Colonic mucosa (tissue), 4 donors: ENCODE data around the gene EHD2. TPM values are rescaled to one million over a fixed set of nuclear protein-coding genes. Genes with fewer than 3 reads are reported as not detected.
"Not testable (repeated sequence)": the region's sequence is repeated elsewhere in the genome, so short reads cannot be mapped to it uniquely, and the experiment has no call there.

Source experiments
- DNase-seq: peaks from one replicate; pipeline ENCODE4 v3.0.0-alpha.2; 2020
- H3K27ac ChIP-seq: fragments of 200-600 bp; one replicate; pipeline ENCODE4 v1.8.0; 2021
- H3K27me3 ChIP-seq: fragments of 200-600 bp; one replicate; pipeline ENCODE4 v1.8.0; 2021
- H3K36me3 ChIP-seq: fragments of 200-600 bp; one replicate; pipeline ENCODE4 v1.8.0; 2021
- H3K4me1 ChIP-seq: fragments of 200-600 bp; one replicate; pipeline ENCODE4 v1.8.0; 2021; ENCODE audit warnings: mild to moderate bottlenecking
- H3K4me3 ChIP-seq: fragments of 200-600 bp; one replicate; pipeline ENCODE4 v1.8.0; 2021
- H3K9ac ChIP-seq, 2 donors: one replicate each; pipeline ENCODE4 v1.7.0; 2013; ENCODE audit warnings: control low read depth in 2 of 2, low read depth in 2 of 2, low read length in 2 of 2
- H3K9me3 ChIP-seq: fragments of 200-600 bp; one replicate; pipeline ENCODE4 v1.8.0; 2021
- intact Hi-C: fragments of 100-400 bp; cut with DNase I; formaldehyde crosslinking; loops from one replicate; pipeline ENCODE4 v1.14.1; 2022
- total RNA-seq, 2 donors: library from RNA; stranded (reverse); fragmentation: NEBNext Ultra II Directional in 1 of 2; extraction: Animal tissue kit (Norgen Biotek cat#: 25700) in 1 of 2; gene quantifications; one replicate each; pipeline ENCODE4 v1.2.1, GENCODE V29; 2021
- TF ChIP-seq, protein P1 (sequence below): fragments of 200-600 bp; IDR thresholded peaks from one replicate; pipeline ENCODE4 v1.8.0; 2022; ENCODE audit warnings: antibody characterized with exemption, mild to moderate bottlenecking
- donor health status: healthy.
- donor health status: DM: no; HTN: no; CAD: no.
- donor health status: DM: no; HTN: no; CAD: no.

EHD2 gene
- total RNA-seq, 2 donors from 2014 or later: 10.9 to 33.7 TPM

DNA sequence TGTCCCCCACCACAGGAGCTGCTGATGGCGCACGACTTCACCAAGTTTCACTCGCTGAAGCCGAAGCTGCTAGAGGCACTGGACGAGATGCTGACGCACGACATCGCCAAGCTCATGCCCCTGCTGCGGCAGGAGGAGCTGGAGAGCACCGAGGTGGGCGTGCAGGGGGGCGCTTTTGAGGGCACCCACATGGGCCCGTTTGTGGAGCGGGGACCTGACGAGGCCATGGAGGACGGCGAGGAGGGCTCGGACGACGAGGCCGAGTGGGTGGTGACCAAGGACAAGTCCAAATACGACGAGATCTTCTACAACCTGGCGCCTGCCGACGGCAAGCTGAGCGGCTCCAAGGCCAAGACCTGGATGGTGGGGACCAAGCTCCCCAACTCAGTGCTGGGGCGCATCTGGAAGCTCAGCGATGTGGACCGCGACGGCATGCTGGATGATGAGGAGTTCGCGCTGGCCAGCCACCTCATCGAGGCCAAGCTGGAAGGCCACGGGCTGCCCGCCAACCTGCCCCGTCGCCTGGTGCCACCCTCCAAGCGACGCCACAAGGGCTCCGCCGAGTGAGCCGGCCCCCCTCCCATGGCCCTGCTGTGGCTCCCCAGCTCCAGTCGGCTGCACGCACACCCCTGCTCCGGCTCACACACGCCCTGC is 27.8 kb downstream of the EHD2 start:
- no peak overlapping the region for H3K27ac ChIP-seq
- no peaks in the 10 kb centered on the region for H3K36me3 ChIP-seq
- TF ChIP-seq, protein P1, sequence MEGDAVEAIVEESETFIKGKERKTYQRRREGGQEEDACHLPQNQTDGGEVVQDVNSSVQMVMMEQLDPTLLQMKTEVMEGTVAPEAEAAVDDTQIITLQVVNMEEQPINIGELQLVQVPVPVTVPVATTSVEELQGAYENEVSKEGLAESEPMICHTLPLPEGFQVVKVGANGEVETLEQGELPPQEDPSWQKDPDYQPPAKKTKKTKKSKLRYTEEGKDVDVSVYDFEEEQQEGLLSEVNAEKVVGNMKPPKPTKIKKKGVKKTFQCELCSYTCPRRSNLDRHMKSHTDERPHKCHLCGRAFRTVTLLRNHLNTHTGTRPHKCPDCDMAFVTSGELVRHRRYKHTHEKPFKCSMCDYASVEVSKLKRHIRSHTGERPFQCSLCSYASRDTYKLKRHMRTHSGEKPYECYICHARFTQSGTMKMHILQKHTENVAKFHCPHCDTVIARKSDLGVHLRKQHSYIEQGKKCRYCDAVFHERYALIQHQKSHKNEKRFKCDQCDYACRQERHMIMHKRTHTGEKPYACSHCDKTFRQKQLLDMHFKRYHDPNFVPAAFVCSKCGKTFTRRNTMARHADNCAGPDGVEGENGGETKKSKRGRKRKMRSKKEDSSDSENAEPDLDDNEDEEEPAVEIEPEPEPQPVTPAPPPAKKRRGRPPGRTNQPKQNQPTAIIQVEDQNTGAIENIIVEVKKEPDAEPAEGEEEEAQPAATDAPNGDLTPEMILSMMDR: no peak
- no peaks in the 10 kb centered on the region for H3K9me3 ChIP-seq
- intact Hi-C loops: no loop called here
- no peak overlapping the region for H3K4me3 ChIP-seq
- H3K9ac ChIP-seq: no peak overlapping the region
- no peaks in the 10 kb centered on the region for H3K27me3 ChIP-seq
- H3K4me1 ChIP-seq: peaks cover 4% of the 10 kb centered on the region
- no peak for DNase-seq

- intact Hi-C loops: no loop called here
- Histone ChIP-seq H3K27ac (no peak overlapping the region), H3K36me3 (no peaks in the 10 kb centered on the region), H3K4me1 (peaks cover 7% of the 10 kb centered on the region), H3K27me3 (no peaks in the 10 kb centered on the region), H3K4me3 (no peak overlapping the region), H3K9me3 (no peaks in the 10 kb centered on the region), H3K9ac (no peak overlapping the region)
- TF ChIP-seq, protein P1: no peak
- no peak for DNase-seq
Observed at GRCh38 chr19:47741544-47742140, 28.4 kb downstream of the EHD2 start.

GRCh38 chr19:47742634-47743033 is 29.4 kb downstream of the EHD2 start:
- Histone ChIP-seq H3K4me1 (peaks cover 7% of the 10 kb centered on the region), H3K36me3 (no peaks in the 10 kb centered on the region), H3K27ac (peak overlapping the region; percentile 67), H3K9me3 (no peaks in the 10 kb centered on the region), H3K27me3 (no peaks in the 10 kb centered on the region), H3K9ac (peak overlapping the region in 1 of 2 donors; percentile 68), H3K4me3 (no peak overlapping the region)
- intact Hi-C loops: no loop called here
- no peak for DNase-seq
- TF ChIP-seq, protein P1: no peak

DNA sequence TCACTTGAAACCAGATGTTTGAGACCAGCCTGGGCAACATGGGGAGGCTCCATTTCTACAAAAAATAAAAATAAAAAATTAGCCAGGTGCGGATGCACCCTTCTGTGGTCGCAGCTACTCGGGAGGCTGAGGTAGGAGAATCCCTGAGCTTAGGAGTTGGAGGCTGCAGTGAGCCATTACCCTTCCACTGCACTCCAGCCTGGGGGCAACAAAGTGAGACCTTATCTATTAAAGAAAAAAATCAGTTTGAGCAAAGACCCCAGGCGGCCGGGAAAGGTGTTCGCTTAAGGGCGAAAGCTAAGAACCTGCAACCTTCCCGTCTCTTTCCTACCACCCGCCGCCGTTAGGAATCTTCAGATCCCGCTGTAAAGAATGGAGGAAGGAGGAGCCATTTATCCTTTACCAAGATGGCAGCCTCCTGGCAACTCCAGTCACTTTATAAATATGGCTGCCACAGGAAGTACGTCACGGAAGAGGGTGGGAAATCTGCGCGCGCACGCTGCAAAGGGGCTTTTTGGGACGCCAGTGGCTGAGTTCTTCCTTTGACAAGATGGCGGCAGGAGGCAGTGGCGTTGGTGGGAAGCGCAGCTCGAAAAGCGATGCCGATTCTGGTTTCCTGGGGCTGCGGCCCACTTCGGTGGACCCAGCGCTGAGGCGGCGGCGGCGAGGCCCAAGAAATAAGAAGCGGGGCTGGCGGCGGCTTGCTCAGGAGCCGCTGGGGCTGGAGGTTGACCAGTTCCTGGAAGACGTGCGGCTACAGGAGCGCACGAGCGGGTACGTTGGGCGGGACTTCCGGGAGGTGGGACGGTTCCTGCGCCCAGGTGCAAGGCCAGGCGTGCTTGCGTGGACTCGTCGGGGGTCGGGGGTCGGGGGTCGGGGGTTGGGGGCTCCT is 32.0 kb downstream of the EHD2 start, which contains the start of gene NOP53:
NOP53 (plus strand) TSS at position 537 of the 892 bp plus-strand sequence; CDS start at position 551, 14 bp downstream.
- Histone ChIP-seq H3K9ac (peak within 1 kb of the TSS; percentile 70 to 80), H3K27ac (peak within 1 kb of the TSS; percentile 85), H3K9me3 (no peaks in the 10 kb centered on the region), H3K4me3 (peak within 1 kb of the TSS; percentile 53), H3K36me3 (peaks cover 12% of the 10 kb centered on the region), H3K27me3 (no peaks in the 10 kb centered on the region), H3K4me1 (peaks cover 7% of the 10 kb centered on the region)
- DNase-seq: peak; percentile 98
- TF ChIP-seq, protein P1: no peak
- intact Hi-C loops: no loop called here

DNA sequence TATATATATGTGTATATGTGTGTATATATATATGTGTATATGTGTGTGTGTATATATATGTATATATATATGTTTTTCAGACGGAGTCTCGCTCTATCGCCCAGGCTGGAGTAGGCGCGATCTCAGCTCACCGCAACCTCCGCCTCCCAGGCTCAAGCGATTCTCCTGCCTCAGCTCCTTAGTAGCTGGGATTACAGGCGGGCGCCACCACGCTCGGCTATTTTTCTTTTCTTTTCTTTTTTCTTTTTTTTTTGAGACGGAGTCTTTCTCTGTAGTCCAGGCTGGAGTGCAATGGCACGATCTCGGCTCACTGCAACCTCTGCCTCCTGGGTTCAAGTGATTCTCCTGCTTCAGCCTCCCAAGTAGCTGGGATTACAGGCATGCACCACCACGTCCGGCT is 32.9 kb downstream of the EHD2 start:
- H3K9me3 ChIP-seq, intact Hi-C loops, DNase-seq, H3K27ac ChIP-seq, H3K9ac ChIP-seq, H3K4me1 ChIP-seq, H3K27me3 ChIP-seq: not testable (repeated sequence)
- Histone ChIP-seq H3K4me3 (peak overlapping the region; percentile 53), H3K36me3 (peaks cover 13% of the 10 kb centered on the region)
